SU-DHL-6 (cell line): ENCODE results near the gene ZNF860.

Experiments used
- H2AFZ ChIP-seq: fragments of 200-600 bp; sonication (generic); 2 replicates; pipeline ENCODE4 v1.6.1; 2014; ENCODE audit warnings: low read depth, mild to moderate bottlenecking, moderate library complexity, mixed read lengths, antibody characterized with exemption, low read length; ENCODE audit not compliant: severe bottlenecking
- H3F3A ChIP-seq: fragments of 200-600 bp; shearing (Covaris generic); 2 replicates; pipeline ENCODE4 v1.6.0; 2016; ENCODE audit warnings: antibody characterized with exemption, mild to moderate bottlenecking; ENCODE audit not compliant: insufficient read depth
- H3K27ac ChIP-seq: fragments of 200-600 bp; sonication (generic); 2 replicates; pipeline ENCODE4 v1.5.1; 2016; ENCODE audit warnings: low read depth, mild to moderate bottlenecking, low read length, moderate library complexity, mixed read lengths
- H3K27me3 ChIP-seq: fragments of 200-600 bp; sonication (generic), shearing (Covaris generic); 2 replicates; pipeline ENCODE4 v1.6.0; 2014; ENCODE audit warnings: mild to moderate bottlenecking, low read length
- H3K36me3 ChIP-seq: fragments of 200-600 bp; sonication (generic); 2 replicates; pipeline ENCODE4 v1.6.1; 2014; ENCODE audit warnings: mild to moderate bottlenecking, low read length, mixed read lengths
- H3K4me2 ChIP-seq: fragments of 300-600, 200-600 bp; shearing (Covaris generic), sonication (generic); 2 replicates; pipeline ENCODE4 v1.6.0; 2014; ENCODE audit warnings: low read length, low read depth, mild to moderate bottlenecking; ENCODE audit not compliant: poor library complexity, severe bottlenecking
- H3K4me3 ChIP-seq: fragments of 200-600 bp; sonication (generic); 2 replicates; pipeline ENCODE4 v1.5.1; 2014; ENCODE audit warnings: antibody characterized with exemption, low read length, mild to moderate bottlenecking, mixed read lengths; ENCODE audit not compliant: insufficient read depth, poor library complexity, severe bottlenecking
- H3K79me2 ChIP-seq: fragments of 200-600 bp; sonication (generic); 2 replicates; pipeline ENCODE4 v1.6.1; 2014; ENCODE audit warnings: mild to moderate bottlenecking, low read length, moderate library complexity; ENCODE audit not compliant: insufficient read depth
- H3K9ac ChIP-seq: fragments of 200-600 bp; sonication (generic); 2 replicates; pipeline ENCODE4 v1.7.0; 2014; ENCODE audit warnings: mild to moderate bottlenecking, low read length
- H3K9me2 ChIP-seq: fragments of 200-600 bp; sonication (generic); replicated peaks from 2 replicates; pipeline ENCODE4 v1.6.1; 2014; ENCODE audit warnings: low read length; ENCODE audit not compliant: insufficient read depth
- H3K9me3 ChIP-seq: fragments of 200-600 bp; sonication (generic); 2 replicates; pipeline ENCODE4 v1.6.1; 2014; ENCODE audit warnings: low read length, mixed read lengths; ENCODE audit not compliant: insufficient read depth
- H4K20me1 ChIP-seq: fragments of 200-600 bp; sonication (generic); 2 replicates; pipeline ENCODE4 v1.6.1; 2014; ENCODE audit warnings: low read depth, mild to moderate bottlenecking, antibody characterized with exemption, low read length, moderate library complexity, mixed read lengths
- EZH2phosphoT487 ChIP-seq: fragments of 200-600 bp; sonication (generic), shearing (Covaris generic); conservative IDR thresholded peaks from 2 replicates; pipeline ENCODE4 v1.6.1; 2018; ENCODE audit warnings: mild to moderate bottlenecking, antibody characterized with exemption, low read length, moderate library complexity, mixed read lengths
- TF ChIP-seq, protein P1 (sequence below): fragments of 200-600 bp; sonication (generic); IDR thresholded peaks from one replicate; pipeline ENCODE4 v1.5.1; 2017; ENCODE audit warnings: antibody characterized with exemption, mild to moderate bottlenecking, low read length, moderate library complexity; ENCODE audit not compliant: insufficient read depth, poor library complexity, severe bottlenecking

Gene ZNF860

DNA sequence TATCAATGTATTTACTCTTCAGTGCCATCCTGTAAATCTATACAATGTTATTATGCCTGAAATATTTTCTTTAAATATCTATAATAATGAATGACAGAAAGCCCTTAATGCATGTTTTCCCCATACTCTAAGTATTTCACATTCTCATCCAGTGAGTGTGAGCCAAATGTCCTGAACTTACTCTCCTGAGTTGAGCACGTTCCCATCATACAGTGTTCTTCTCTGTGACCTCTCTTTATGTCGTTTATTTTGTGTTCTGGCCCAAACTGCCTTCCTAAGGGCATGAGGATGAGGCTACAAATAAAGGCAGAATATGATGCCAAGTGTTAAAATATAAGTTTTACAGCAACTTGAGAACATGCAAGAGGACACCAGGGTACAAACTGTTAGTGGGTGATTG, 3.8 kb upstream of the ZNF860 start:
- TF ChIP-seq EZH2phosphoT487: no peak
- TF ChIP-seq, protein P1, sequence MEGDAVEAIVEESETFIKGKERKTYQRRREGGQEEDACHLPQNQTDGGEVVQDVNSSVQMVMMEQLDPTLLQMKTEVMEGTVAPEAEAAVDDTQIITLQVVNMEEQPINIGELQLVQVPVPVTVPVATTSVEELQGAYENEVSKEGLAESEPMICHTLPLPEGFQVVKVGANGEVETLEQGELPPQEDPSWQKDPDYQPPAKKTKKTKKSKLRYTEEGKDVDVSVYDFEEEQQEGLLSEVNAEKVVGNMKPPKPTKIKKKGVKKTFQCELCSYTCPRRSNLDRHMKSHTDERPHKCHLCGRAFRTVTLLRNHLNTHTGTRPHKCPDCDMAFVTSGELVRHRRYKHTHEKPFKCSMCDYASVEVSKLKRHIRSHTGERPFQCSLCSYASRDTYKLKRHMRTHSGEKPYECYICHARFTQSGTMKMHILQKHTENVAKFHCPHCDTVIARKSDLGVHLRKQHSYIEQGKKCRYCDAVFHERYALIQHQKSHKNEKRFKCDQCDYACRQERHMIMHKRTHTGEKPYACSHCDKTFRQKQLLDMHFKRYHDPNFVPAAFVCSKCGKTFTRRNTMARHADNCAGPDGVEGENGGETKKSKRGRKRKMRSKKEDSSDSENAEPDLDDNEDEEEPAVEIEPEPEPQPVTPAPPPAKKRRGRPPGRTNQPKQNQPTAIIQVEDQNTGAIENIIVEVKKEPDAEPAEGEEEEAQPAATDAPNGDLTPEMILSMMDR: no peak
- no peaks in the 10 kb centered on the region for H3K27me3 ChIP-seq
- peak overlapping the region; percentile 98 for H3K27ac ChIP-seq
- H3K9ac ChIP-seq: peak overlapping the region; percentile 96
- H4K20me1 ChIP-seq: no peaks in the 10 kb centered on the region
- H3K9me2 ChIP-seq: no peaks in the 10 kb centered on the region
- H2AFZ ChIP-seq: no peak overlapping the region
- H3K36me3 ChIP-seq: 0 out of 2 replicates have a peak, but pooled peaks cover 2% of the 10 kb centered on the region
- no peaks in the 10 kb centered on the region for H3K9me3 ChIP-seq
- peaks cover 67% of the 10 kb centered on the region for H3F3A ChIP-seq
- H3K4me3 ChIP-seq: peak overlapping the region; percentile 78
- H3K79me2 ChIP-seq: peaks cover 99% of the 10 kb centered on the region
- H3K4me2 ChIP-seq: peak overlapping the region; percentile 93

DNA sequence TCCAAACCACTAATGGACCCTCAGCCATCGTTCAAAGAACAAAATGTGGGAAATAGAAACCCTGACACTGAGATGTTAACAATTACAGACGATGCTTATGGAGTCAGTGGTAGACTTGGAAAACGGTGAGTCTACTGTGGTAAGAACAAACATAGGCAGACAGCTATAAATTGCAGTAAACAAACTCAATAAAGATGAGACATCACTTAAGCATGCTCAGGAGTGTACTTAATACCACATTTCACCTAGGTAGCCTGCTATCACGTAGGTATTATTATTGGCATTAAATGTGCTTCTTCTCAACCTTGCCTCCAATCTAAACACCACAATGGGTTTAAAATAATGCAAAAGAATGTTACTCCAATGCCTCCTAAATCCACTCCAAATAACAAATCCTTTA, 3.0 kb upstream of the ZNF860 start:
- Histone ChIP-seq H3K27ac (peak overlapping the region; percentile 98), H3K9me2 (no peaks in the 10 kb centered on the region), H3K9me3 (no peaks in the 10 kb centered on the region), H3K27me3 (no peaks in the 10 kb centered on the region), H2AFZ (no peak overlapping the region), H3K4me3 (peak overlapping the region; percentile 78), H3K4me2 (peak overlapping the region; percentile 93), H3K79me2 (peaks cover 99% of the 10 kb centered on the region), H3F3A (peaks cover 59% of the 10 kb centered on the region), H3K36me3 (0 out of 2 replicates have a peak, but pooled peaks cover 2% of the 10 kb centered on the region), H3K9ac (peak overlapping the region; percentile 96), H4K20me1 (no peaks in the 10 kb centered on the region)
- TF ChIP-seq EZH2phosphoT487: no peak
- TF ChIP-seq, protein P1: no peak

DNA sequence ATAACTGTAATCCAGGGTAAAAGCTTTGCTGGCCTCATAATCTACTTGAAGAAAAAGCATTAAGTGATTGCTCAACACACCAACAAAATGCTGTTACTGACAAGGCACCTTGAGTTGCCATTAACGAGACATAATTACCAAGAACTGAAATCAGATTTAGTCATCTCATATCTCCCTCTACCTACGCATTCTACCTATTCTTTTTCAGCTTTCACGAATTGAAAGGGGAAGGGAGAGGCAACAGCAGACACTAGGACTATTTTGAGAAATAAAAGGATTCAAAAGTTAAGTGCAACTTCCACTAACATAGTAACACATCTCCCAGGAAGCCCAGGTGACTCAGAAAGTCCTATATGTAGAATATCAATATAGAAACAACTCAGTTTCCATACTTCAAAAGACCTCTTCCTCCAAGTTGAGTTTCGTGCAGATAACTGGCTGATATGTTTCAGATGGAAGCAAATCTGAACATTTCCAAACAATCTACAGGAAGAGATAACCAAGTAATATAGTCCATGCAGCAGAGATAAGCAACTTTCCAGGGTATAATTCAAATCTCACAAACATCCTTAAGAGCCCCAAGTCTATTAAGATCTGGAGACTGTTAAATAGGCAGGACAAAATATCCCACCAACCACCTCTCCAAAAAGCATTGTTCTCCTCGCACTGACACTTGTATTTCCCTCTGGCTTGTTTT, 2.4 kb upstream of the ZNF860 start:
- peak overlapping the region; percentile 78 for H3K4me3 ChIP-seq
- H3K27ac ChIP-seq: peak overlapping the region; percentile 98

More for the DNA sequence above, 2.4 kb upstream of the ZNF860 start:
- peak overlapping the region; percentile 96 for H3K9ac ChIP-seq
- H3F3A ChIP-seq: peaks cover 53% of the 10 kb centered on the region
- no peaks in the 10 kb centered on the region for H3K27me3 ChIP-seq
- H3K9me2 ChIP-seq: no peaks in the 10 kb centered on the region
- H3K4me2 ChIP-seq: peak overlapping the region; percentile 93
- peaks cover 99% of the 10 kb centered on the region for H3K79me2 ChIP-seq
- H3K36me3 ChIP-seq: 0 out of 2 replicates have a peak, but pooled peaks cover 2% of the 10 kb centered on the region
- H2AFZ ChIP-seq: no peak overlapping the region
- no peaks in the 10 kb centered on the region for H4K20me1 ChIP-seq
- TF ChIP-seq EZH2phosphoT487: no peak
- TF ChIP-seq, protein P1: no peak
- H3K9me3 ChIP-seq: no peaks in the 10 kb centered on the region
